Naive B cell (primary cell): Measurements from ENCODE around the gene THAP4. TPM values are rescaled to one million over a fixed set of nuclear protein-coding genes. Genes with fewer than 3 reads are reported as not detected.

Experiments
- polyA plus RNA-seq, 6 donors: library from polyadenylated mRNA; unstranded; fragments of 300-500 nt; fragmentation: Illumina TruSeq; gene quantifications; one replicate each; pipeline ENCODE4 v1.2.3, GENCODE V29; 2021; ENCODE audit warnings: low read depth in 6 of 6

The THAP4 gene
- polyA plus RNA-seq, 6 donors from 2014 or later: 23.8 to 48.4 (median 29.9) TPM

Other genes with a start within 250 kb of the THAP4 start
- 100 to 1,000 TPM in 2 of 6 donors, 10 to 100 TPM in 4; 82.2 to 148 (median 87.7) TPM for gene STK25, start 128.6 kb downstream of the THAP4 start, polyA plus RNA-seq
- gene BOK, start 78.4 kb downstream of the THAP4 start, polyA plus RNA-seq: under 1 TPM in 1 of 6 donors, not detected in 5; 0.09 TPM
- 10 to 100 TPM; 61.5 to 74.6 (median 64.5) TPM for gene ATG4B, start 535 bp upstream of the THAP4 start, polyA plus RNA-seq
- gene DTYMK, start 49.7 kb upstream of the THAP4 start, polyA plus RNA-seq: 10 to 100 TPM; 27.6 to 38.3 (median 36.6) TPM
- gene ING5, start 64.9 kb upstream of the THAP4 start, polyA plus RNA-seq: 10 to 100 TPM; 20.3 to 34.4 (median 24.4) TPM
- gene D2HGDH, start 97.5 kb upstream of the THAP4 start, polyA plus RNA-seq: 1 to 10 TPM; 1.1 to 7.2 (median 2.4) TPM
- gene GAL3ST2, start 139.7 kb upstream of the THAP4 start, polyA plus RNA-seq: not detected
- gene NEU4, start 172.0 kb upstream of the THAP4 start, polyA plus RNA-seq: 1 to 10 TPM in 1 of 6 donors, under 1 TPM in 1, not detected in 4; 0.55 to 1.7 TPM
- gene PDCD1, start 221.7 kb upstream of the THAP4 start, polyA plus RNA-seq: not detected
- gene RTP5, start 232.6 kb upstream of the THAP4 start, polyA plus RNA-seq: not detected